Fibroblast of skin of scalp (primary cell): Measurements from ENCODE around the gene PRM2.
"Not testable (repeated sequence)": the region's sequence is repeated elsewhere in the genome, so short reads cannot be mapped to it uniquely, and the experiment has no call there.

Source experiments
- DNase-seq: peaks from one replicate; pipeline ENCODE4 v3.0.0-alpha.2; 2013

Gene PRM2

GRCh38 chr16:11307639-11308492 lies 31.6 kb upstream of the PRM2 start:
- DNase-seq: no peak

DNA sequence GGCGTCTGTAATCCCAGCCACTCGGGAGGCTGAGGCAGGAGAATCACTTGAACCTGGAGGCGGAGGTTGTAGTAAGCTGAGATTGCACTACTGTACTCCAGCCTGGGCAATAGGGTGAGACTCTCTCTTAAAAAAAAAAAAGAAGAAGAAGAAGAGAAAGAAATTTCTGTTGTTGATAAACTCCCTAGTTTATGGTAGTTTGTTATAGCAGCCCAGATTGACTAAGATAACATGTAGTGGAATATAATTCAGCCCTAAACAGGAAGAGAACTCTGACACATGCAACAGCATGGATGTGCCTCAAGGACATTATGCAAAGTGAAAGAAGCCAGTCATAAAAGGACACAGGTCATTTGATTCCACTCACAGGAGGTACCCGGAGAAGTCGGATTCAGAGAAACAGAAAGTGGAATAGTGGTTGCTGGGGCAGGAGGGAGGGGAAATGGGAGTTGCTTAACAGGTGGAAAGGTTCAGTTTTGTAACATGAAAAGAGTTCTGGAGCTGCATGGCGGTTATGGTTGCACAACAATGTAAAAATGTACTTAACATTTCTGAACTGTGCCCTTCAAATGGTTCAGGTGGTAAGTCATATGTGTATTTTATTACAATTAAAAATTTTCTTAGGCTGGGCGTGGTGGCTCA lies 30.8 kb upstream of the PRM2 start:
- no peak for DNase-seq

- DNase-seq: no peak
These were observed 30.1 kb upstream of the PRM2 start for GRCh38 chr16:11306381-11306780.

GRCh38 chr16:11303405-11304138 lies 27.3 kb upstream of the PRM2 start:
- no peak for DNase-seq

- no peak for DNase-seq
These were observed 26.7 kb upstream of the PRM2 start for GRCh38 chr16:11302977-11303376.

DNA sequence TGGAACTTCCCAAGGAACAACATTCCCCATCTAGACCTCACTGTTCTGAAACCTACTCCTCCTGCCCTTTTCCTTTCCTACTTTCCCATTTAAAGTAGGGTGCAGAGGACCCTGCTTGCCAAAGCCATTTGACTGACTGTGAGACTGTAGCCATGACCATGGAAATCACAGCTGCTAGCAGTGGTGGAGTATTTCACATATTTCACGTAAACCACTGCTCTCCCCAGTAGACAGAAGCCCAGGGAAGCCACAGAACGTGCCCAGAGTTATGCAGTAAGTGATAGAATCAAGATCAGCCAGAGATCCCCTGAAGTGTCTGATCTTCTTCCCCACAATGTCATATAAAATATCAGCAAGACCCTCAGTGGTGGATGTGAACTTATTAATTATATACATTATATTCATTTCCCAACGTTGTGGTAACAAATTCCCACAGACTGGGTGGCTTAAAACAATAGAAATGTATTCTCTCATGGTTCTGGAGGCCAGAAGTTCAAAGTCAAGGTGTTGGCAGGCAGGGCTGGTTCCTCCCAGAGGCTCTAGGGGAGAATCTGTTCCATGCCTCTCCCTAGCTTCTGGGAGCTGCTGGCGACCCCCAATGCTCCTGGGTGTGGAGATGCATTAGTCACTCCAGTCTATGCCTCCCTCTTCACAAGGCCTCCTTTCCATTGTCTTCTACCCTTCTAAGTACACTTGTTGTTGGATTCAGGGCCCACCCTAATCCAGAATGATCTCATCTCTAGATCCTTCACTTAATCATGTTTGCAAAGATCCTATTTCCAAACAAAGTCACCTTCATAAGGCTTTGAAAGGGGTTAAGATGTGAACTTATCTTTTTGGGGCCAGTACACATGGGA lies 25.6 kb upstream of the PRM2 start:
- DNase-seq: no peak

DNA sequence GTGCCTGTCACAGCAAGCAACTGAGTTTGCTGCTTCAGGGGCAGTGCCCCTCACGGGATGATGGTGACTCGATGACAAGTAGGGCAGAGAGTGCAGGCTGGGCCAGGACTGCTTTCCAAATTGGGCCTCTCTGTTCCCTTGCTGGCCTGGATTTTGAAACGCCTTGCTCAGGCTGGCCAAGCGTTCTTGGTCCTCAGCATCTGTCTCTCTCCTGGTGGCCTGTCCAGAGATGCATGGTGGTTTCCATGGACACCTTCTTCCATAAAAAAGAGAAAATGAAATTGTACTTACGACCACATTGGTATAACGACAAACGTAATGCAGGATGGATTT lies 24.2 kb upstream of the PRM2 start:
- no peak for DNase-seq

GRCh38 chr16:11299865-11300559 lies 23.7 kb upstream of the PRM2 start:
- no peak for DNase-seq

DNA sequence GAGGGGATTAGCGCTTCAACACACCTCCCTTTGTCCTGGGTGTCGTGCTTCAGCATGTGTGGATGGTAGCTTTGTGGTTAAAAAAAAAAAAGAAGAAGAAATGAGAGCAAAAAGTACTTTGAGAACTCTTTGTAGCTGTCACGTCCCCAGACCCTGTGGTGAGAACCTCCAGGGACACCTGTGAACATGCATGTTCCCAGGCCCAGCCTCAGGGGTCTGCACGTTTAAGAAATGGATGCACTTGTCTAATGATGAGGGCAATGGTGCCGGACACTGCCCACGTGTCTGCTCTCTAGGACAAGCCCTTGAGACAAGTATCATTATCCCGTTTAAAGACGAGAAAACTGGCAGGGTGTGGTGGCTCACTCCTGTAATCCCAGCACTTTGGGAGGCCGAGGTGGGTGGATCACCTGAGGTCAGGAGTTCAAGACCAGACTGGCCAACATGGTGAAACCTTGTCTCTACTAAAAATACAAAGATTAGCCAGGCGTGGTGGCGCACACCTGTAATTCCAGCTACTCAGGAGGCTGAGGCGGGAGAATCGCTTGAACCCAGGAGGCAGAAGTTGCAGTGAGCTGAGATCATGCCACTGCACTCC lies 22.8 kb upstream of the PRM2 start:
- DNase-seq: not testable (repeated sequence)

- no peak for DNase-seq
These were observed 22.0 kb upstream of the PRM2 start for GRCh38 chr16:11298143-11298900.

DNA sequence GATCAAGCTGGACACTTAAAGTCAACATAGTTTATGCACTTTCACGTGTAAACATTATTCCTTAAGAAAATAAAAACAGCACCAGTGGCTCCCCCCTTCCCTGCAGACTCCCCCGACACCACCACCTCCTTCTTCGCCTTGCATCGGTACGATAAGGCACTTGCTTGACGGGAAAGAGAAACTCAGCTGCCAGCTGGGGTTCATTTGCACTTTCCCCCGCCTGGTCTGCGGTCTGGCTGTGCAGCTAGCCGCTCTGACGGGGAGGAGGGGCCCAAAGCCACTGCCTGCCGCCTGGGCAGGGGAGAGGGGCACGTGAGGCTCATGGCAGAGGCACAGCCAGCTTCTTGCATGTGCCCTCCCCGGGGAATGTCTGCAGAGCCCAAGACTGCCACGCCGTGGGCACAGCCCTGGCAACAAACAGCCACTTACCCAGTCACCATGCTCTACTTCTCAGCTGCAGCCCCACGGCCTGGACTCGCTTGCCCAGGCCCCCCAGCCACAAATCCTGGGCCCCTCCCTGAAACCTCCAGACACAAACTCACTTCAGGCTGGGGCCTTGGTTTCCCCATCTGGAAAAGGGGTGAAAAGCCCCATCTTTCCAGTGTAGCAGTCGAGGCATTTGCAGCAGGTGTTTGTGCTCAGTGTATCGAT lies 21.3 kb upstream of the PRM2 start:
- DNase-seq: peak; percentile 62

GRCh38 chr16:11296706-11297491 lies 20.6 kb upstream of the PRM2 start:
- no peak for DNase-seq

- no peak for DNase-seq
These were observed 20.0 kb upstream of the PRM2 start for GRCh38 chr16:11296351-11296705.

DNA sequence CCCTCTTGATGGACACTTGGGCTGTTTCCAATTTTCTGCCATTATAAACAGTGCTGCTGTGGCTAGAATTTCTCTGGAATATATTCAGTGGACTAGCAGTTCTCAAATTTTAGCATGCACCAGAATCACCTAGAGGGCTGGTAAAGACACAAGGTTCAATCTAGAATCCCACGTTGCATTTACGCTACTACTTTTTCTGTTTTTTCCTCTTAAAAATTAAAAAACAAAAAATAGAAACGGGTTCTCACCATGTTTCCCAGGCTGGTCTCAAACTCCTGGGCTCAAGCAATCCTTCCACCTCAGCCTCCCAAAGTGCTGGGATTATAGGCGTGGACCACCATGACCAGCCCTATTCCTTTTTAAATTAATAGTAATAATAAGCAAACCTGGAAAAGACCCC lies 19.4 kb upstream of the PRM2 start:
- DNase-seq: no peak

DNA sequence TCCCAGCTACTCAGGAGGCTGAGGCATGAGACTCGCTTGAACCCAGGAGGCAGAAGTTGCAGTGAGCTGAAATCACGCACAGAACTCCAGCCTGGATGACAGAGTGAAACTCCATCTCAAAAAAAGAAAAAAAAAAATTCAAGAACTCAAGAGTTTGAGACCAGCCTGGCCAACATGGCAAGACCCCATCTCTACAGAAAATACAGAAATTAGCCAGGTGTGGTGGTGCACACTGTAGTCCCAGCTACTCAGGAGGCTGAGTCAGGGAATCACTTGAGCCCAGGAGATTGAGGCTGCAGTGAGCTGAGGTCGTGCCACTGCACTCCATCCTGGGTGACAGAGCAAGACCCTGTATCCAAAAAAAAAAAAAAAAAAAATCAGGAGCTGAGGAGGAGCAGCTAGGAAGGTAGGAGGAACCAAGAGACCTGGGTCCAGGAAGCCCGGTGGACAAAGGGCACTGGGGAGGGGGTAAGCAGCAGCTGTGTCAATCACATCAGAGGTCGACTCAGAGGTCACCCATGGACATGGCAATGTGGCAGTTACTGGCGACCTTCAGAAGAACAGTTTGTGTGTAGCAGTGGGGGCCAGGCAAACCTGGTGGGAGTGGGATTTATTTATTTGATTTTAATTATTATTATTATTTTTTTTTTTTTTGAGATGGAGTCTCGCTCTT lies 15.9 kb upstream of the PRM2 start:
- DNase-seq: no peak

DNA sequence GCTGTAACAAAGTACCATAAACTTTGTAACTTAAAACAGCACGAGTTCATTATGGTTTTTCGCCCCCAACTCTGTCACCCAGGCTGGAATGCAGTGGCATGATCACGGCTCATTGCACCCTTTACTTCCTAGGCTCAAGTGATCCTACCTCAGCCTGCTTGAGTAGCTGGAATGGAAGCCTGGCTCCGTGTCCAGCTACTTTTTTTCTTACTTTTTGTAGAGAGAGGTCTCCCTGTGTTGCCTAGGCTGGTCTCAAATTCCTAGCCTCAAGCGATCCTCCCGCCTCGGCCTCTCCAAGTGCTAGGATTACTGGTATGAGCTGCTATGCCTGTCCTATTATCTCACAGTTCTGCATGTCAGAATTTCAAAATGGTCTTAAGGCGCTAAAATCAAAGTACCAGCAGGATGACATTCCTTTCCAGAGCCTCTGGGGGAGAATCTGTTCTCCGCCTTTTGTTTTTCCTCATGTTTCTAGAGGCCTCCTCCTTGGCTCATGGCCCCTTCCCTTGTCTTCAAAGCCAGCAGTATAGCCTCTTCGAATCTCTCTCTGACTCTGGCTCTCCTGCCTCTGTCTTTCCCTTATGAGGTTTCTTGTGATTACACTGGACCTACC lies 14.9 kb upstream of the PRM2 start:
- DNase-seq: no peak

DNA sequence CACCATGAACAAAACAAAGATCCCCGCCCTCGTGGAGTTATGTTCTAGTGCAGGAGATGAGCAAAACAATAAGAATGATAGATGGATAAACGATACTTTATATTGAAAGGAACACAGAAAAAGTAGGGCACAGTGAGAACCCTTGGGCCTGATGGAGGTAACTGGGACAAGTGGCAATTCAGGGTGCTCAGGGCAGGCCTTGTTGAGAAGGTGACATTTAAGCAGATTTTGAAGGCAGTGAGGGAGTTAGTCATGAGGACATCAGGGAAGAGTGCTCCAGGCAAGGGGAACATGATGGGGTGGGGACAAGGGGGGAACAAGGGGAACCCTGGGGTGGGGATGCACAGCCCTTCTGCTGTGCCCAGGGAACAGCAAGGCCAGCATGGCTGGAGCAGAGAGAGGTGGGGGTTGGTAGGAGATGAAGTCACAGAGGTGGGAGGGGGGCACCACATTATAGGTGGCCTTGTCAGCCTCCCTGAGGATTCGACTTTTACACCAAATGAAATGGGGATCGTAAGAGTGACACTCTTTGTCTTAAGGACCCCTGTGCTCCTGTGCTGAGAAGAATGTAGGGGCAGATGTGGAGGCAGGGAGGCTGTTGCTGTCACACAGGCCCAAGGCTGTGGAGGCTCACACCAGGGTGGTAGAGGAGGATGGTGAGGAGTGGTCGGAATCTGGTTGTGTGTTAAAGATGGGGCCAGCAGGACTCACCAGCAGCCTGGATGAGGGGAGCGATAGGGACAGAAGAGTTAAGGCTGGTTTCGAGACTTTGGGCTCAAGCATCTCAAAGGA lies 14.0 kb upstream of the PRM2 start:
- DNase-seq: no peak

GRCh38 chr16:11289696-11290095 lies 13.4 kb upstream of the PRM2 start:
- DNase-seq: not testable (repeated sequence)
